Measurements from ENCODE around the gene L2HGDH.
A peak's percentile ranks its signal among the peaks of the same experiment; 100 is the strongest.

Gene L2HGDH

GRCh38 chr14:50285861-50286260 lies 26.2 kb downstream of the L2HGDH start:
- no peak for DNase-seq

- no peak for DNase-seq
Measured at GRCh38 chr14:50272498-50272897, 39.5 kb downstream of the L2HGDH start.

GRCh38 chr14:50270932-50271331 lies 41.1 kb downstream of the L2HGDH start:
- no peak for DNase-seq

- no peak for DNase-seq
Measured at GRCh38 chr14:50265029-50265428, 47.0 kb downstream of the L2HGDH start.

- peak in 1 of 2 experiments; percentile 7 for DNase-seq
Measured at GRCh38 chr14:50263321-50263720, 48.7 kb downstream of the L2HGDH start.

GRCh38 chr14:50262865-50263264 lies 49.2 kb downstream of the L2HGDH start:
- no peak for DNase-seq

GRCh38 chr14:50260511-50260910 lies 51.5 kb downstream of the L2HGDH start:
- DNase-seq: peak in 1 of 2 experiments; percentile 55

- no peak for DNase-seq
Measured at GRCh38 chr14:50260072-50260471, 52.0 kb downstream of the L2HGDH start.

- no peak for DNase-seq
Measured at GRCh38 chr14:50257732-50258131, 54.3 kb downstream of the L2HGDH start.

- DNase-seq: no peak
Measured at GRCh38 chr14:50254248-50254647, 57.8 kb downstream of the L2HGDH start.

GRCh38 chr14:50249136-50249775 lies 62.8 kb downstream of the L2HGDH start:
- no peak for DNase-seq

GRCh38 chr14:50247245-50247644 lies 64.8 kb downstream of the L2HGDH start:
- no peak for DNase-seq

- DNase-seq: no peak
Measured at GRCh38 chr14:50242566-50243310, 69.3 kb downstream of the L2HGDH start.

- DNase-seq: no peak
Measured at GRCh38 chr14:50242096-50242495, 69.9 kb downstream of the L2HGDH start.

GRCh38 chr14:50237427-50237826 lies 74.6 kb downstream of the L2HGDH start:
- DNase-seq: no peak

- DNase-seq: no peak
Measured at GRCh38 chr14:50233951-50234250, 78.1 kb downstream of the L2HGDH start.

GRCh38 chr14:50233166-50233950 lies 78.7 kb downstream of the L2HGDH start:
- peak in 1 of 2 experiments; percentile 18 for DNase-seq

GRCh38 chr14:50232276-50232642 lies 79.8 kb downstream of the L2HGDH start:
- DNase-seq: peak in 1 of 2 experiments; percentile 55

GRCh38 chr14:50231475-50232275 lies 80.4 kb downstream of the L2HGDH start, which contains the start of gene SOS2:
SOS2 (minus strand) TSS chr14:50231578; CDS start chr14:50231283, 295 bp downstream.
- peak; percentile 97 for DNase-seq

GRCh38 chr14:50230701-50231474 lies 81.1 kb downstream of the L2HGDH start:
- peak; percentile 52 to 69 for DNase-seq

- DNase-seq: no peak
Measured at GRCh38 chr14:50230401-50230700, 81.7 kb downstream of the L2HGDH start.

- no peak for DNase-seq
Measured at GRCh38 chr14:50229681-50230080, 82.3 kb downstream of the L2HGDH start.

Data from NCI-H524 (cell line).